ENCODE measurements around the gene PLA2G6. TPM values are rescaled to one million over a fixed set of nuclear protein-coding genes. Genes with fewer than 3 reads are reported as not detected.

The PLA2G6 gene
- total and polyA plus RNA-seq, 2 of the 13 experiments (the other 11 are each of a cell fraction or from before 2014, with no cell fraction given), result 4.8 to 11.5 TPM

GRCh38 chr22:38072322-38073149 is 109.1 kb downstream of the PLA2G6 start:
- Histone ChIP-seq H2AFZ (ENCODE audit: low read length) (no peak overlapping the region), H4K20me1 (ENCODE audit: insufficient read depth, low read length) (no peaks in the 10 kb centered on the region), H3K79me2 (ENCODE audit: insufficient read depth, low read length) (no peaks in the 10 kb centered on the region), H3K36me3 (replicated peaks in 1 of 2; ENCODE audit: control insufficient read depth in 1 of 2, insufficient read depth in 2 of 2, low read length in 2 of 2) (peaks cover 14 to 27% of the 10 kb centered on the region in 2 experiments), H3K4me2 (ENCODE audit: low read depth, low read length) (no peak overlapping the region), H3K27me3 (ENCODE audit: control insufficient read depth in 1 of 2, insufficient read depth in 2 of 2, low read length in 2 of 2) (no peaks in the 10 kb centered on the region), H3K9ac (ENCODE audit: insufficient read depth, low read depth, low read length) (no peak overlapping the region), H3K4me1 (ENCODE audit: insufficient read depth, low read length) (0 out of 2 replicates have a peak, but pooled peaks cover 4% of the 10 kb centered on the region), H3K9me3 (ENCODE audit: low read length) (no peaks in the 10 kb centered on the region), H3K4me3 (replicated peaks in 1 of 3; ENCODE audit: insufficient read depth in 1 of 3, low read depth in 2 of 3, low read length in 3 of 3) (no peak overlapping the region), H3K27ac (ENCODE audit: extremely low read length, insufficient read depth, low read length) (no peak overlapping the region)
- no TSS peak for BruUV-seq (replicated peaks)
- FAIRE-seq, result no peak
- POLR2A ChIA-PET, result no interaction called here
- WGBS (ENCODE audit: low lambda C conversion rate), result 98% methylated on average over 14 of the region's 25 CpGs
- intact Hi-C loops (cut with micrococcal nuclease; ENCODE audit: unreplicated experiment), result no loop called here
- CTCF ChIA-PET (ENCODE audit: low intra/inter-chr PET ratio, low total read pairs), result no interaction called here
- ATAC-seq, result no peak
- DNase-seq (ENCODE audit: low spot score), result no peak
- TF ChIP-seq ZNF318 (CRISPR knock-in tag; IDR thresholded peaks at IDR 0.05) (no peak), USF2 (IDR thresholded peaks at IDR 0.05; ENCODE audit: low read depth, low read length) (no peak), USF2 (CRISPR knock-in tag; IDR thresholded peaks at IDR 0.05; ENCODE audit: borderline replicate concordance) (no peak), HNRNPL (IDR thresholded peaks at IDR 0.05; ENCODE audit: low read depth, low read length) (0 out of 2 replicates have a peak, but pooled peaks have one; percentile 35), NR2F1 (CRISPR knock-in tag; IDR thresholded peaks at IDR 0.05) (no peak)
- in situ Hi-C loops (cut with HindIII; ENCODE audit: extremely low pct_ligation_motif_present, low pct_unique_long_range_greater_than_20kb), result no loop called here
